HPDE6-E6E7 (cell line): Measurements from ENCODE around the gene SERF2.
A peak's percentile ranks its signal among the peaks of the same experiment; 100 is the strongest.
"Not testable (repeated sequence)": the region's sequence is repeated elsewhere in the genome, so short reads cannot be mapped to it uniquely, and the experiment has no call there.

Experiments
- DNase-seq: peaks from one replicate; pipeline ENCODE4 v3.0.0; 2011; ENCODE audit warnings: missing footprints; ENCODE audit errors: extremely low spot score

The SERF2 gene

DNA sequence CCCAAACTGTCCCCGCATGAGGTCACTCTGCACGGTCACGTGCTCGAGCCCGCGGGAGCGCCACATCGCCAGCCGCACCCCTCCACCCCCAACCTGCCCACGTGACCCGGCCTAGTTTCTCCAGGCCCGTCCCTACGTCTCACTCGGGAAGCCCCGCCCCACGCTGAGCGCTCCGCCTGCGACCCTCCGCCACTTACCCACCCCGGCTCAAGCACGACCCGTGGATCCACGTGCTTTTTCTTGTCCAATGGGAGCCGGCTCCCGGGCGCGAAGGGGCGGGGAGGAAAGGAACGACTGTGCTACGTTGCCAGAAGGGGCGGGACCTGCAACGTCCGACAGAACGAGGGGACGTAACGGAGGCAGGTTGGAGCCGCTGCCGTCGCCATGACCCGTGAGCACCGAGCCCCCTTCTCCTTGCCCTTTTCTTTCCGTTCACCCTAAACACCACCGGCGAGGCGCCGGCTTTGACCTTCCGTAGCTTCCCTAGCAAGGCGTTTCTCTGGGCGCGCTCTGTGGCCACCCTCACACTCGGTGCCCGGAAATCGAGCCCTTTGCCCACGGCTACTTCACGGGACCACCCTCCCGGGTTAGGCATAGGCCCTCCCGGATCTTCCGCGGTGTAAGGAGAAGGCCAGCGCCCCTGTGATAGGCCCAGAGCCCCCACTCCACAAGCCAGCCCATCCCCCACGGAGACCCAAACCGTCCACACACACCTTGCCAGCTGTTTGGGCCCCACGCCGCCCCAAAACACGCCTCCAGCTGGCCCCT, at the start of gene SERF2:
TSS of gene SERF2 (plus strand) at position 328 of the 768 bp plus-strand sequence. CDS start at position 385, 57 bp downstream.
- peak; percentile 99 for DNase-seq

DNA sequence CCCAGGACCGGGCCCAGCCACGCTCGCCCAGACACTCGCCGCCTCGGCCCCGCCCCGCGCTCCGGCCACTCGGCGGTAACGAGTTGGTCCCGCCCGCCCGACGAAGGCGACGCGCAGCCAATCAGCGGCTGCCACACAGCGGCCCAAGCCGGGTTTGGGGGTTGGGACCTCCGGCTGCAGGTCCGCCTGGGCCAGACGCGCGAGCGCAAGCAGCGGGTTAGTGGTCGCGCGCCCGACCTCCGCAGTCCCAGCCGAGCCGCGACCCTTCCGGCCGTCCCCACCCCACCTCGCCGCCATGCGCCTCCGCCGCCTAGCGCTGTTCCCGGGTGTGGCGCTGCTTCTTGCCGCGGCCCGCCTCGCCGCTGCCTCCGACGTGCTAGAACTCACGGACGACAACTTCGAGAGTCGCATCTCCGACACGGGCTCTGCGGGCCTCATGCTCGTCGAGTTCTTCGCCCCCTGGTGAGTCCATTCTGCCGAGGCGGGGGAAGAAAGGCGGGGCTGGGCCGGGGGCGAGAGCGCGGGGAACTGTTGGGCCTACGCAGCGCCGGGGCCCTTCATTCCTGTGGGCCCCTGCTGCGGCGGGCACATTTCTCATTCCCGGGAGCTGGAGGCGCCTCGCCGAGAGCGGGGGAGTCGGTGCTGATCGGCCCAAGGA, 45.7 kb upstream of the SERF2 start, which contains the start of gene PDIA3:
TSS of gene PDIA3 (plus strand) at position 194 of the 658 bp plus-strand sequence. CDS start at position 296, 102 bp downstream.
- peak; percentile 86 for DNase-seq

DNA sequence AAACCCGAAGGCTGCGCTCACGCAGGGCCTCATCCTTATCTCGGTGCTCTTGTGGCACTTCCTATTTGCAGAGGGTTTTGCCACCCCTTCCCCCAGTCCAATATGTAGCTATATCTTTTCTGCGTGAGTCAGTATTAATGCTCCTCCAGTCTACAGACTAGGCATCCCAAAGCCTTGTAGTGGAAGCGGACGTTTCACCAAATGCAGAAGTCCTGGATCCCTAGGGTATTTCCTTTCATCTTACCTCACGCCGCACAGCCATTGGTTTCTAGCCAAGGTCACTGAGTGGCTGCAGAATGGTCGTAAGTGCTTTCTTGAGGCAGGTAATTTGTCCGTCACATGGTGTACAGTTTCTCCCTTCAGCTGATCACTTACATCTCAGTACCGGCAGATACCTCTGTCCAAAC, 45.2 kb upstream of the SERF2 start:
- not testable (repeated sequence) for DNase-seq

DNA sequence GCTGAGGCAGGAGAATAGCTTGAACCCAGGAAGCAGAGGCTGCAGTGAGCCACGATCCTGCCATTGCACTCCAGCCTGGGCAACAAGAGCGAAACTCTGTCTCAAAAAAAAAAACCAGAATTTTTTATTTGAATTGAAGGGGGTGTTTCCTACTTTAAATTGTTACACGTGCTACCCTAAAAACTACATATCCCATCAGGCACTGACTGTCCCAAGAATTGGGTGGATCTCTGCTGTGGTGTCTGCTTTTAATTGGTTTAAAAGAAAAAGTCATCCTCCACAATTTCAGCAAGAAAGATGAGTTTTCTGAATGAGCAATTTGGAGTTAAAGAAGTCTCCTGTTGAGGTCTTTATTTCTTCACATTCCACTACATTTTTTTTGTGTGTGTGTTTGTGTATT, 43.7 kb upstream of the SERF2 start:
- no peak for DNase-seq

DNA sequence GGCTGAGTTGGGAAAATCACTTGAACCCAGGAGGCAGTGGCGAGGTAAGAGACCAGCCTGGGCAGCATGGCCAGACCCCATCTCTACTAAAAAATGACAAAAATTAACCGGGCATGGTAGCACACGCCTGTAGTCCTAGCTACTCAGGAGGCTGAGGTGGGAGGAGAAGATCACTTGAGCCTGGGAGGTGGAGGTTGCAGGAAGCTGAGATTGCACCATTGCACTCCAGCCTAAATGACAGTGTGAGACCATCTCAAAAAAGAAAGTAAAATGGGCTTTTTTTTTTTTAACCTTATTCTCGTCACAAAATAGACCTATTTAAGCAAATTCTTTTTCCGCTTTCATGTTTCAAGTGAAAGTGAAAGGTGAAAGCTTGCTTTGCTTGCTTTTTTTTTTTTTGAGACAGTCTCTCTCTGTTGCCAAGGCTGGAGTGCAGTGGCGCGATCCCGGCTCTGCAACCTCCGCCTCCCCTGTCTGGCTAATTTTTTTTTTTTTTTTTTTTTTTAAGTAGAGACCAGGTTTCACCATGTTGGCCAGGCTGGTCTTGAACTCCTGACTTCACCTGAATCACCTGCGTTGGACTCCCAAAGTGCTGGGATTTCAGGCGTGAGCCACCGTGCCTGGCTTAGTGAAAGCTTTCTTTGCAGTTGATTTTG, 42.3 kb upstream of the SERF2 start:
- DNase-seq = no peak

DNA sequence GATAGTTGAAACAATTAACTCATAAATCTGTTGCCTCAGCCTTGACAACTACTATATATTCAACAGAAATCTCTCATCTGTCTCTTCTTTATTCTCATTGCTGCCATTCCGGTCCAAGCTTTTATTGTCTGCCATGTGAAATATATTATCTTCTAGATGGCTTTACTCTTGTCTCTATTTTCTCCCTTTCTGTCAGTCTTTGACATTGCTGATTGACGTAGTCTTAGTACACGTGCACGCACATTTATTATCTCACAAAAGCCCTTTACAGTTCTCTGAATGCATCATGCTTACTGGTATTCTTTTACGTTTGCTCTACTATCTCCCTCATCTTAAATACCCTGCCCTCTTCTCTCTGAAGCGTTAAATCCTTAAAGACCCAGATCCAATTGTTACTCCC, 40.2 kb upstream of the SERF2 start:
- no peak for DNase-seq

DNA sequence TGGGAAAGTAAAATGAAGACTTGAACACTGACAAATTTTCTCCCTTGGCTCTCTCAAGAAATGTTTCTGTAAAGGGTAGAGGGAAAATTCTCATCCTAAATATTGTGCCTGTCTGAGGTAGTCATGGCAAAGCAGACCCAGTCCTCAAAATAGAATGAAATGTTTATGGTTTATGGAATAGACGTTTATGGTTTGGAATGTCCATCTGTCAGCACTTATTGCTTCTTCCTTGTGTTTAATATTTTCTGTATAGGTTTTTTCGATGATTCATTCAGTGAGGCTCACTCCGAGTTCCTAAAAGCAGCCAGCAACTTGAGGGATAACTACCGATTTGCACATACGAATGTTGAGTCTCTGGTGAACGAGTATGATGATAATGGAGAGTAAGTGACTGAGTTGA, 29.3 kb upstream of the SERF2 start:
- DNase-seq = no peak

DNA sequence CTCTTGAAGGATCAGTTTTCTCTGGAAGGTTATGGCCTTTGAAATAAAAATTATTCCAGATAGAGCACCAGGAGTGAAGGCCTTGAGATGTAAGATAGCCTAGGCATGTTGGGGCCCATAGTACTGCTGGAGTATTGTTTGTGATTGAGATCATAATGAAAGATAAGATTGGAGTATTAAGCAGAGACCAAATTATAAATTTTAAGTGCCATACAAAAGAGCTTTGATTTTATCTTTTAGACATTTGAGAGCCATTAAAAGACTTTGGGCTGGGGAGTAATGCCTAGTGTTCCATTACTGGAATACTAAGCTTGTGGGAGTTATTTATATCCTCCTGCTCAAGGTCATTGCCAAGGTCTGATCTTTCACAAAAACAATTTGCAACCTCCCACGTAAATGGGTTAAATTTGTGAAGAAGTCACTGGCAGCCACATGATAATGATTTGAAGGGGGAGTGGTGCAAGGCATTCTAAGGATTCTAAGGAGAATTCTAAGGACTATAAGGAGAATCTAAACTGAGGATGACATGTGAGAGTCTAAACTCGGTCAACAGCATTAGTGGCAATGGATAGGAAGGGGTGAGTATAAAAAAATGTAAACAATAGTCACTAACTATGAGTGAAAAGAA, 28.2 kb upstream of the SERF2 start:
- DNase-seq = no peak

DNA sequence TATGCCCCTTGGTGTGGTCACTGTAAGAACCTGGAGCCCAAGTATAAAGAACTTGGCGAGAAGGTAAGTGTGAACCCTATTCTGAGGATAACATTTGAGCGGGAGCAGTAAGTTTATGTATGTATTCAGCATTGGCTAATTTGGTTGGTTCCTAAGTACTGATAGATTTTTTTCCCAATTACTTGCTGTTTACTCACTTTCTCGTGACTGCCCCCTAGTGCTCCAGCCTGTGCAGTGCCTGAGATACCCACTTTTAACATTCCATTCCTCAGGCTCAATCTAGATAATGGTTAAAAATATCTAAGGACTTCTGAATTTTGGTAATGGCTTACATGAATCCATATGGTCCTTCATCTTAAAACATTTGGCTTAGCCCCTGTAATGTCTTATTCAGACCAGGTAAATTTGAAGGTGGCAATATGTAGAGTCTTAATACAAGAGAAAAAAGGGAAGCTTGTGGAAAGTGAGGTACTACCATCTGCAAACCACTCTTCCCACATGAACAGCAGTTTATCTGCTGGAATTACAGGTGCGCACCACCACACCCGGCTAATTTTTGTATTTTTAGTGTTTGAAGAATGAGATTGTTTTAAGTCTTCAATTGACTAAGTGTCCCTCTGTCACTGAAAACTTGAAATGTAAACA, 22.4 kb upstream of the SERF2 start:
- no peak for DNase-seq

DNA sequence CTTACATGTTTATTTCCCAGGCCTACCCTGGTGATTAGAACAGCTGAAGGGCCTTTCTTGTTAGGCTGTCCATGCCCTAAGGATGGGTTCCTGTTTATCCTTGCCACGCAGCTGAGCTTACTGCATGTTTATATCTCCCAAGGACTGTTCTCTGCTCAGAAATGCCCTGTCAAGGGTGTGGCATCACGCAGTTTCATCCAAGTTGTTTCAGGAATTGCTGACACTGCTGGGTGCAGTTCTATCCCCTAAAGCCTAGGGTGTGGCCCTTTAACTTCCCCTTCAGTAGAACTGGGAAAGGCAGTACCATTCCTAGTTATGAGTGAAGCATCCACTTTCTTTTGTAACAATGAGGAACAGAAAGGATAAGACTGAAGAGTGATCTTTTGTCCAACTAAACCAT, 20.3 kb upstream of the SERF2 start:
- no peak for DNase-seq

DNA sequence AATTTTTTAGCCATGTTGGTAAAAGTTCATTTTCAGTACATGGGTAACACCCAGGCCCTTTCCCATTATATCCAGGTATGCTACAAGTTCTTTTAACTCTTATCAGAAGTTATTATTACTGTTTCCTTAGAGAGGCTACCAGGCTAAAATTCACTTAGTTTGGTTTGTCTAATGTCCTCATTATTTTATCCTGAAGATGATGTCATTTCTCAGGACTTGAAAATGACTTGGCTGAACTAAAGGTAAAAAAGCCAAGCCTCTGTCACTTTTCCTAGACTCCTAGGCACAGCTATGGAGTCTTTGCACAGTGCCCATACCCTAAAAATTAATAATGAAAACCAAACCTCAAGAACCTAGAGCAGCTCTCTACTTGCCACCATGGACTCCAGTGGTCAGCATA, 19.5 kb upstream of the SERF2 start:
- no peak for DNase-seq

DNA sequence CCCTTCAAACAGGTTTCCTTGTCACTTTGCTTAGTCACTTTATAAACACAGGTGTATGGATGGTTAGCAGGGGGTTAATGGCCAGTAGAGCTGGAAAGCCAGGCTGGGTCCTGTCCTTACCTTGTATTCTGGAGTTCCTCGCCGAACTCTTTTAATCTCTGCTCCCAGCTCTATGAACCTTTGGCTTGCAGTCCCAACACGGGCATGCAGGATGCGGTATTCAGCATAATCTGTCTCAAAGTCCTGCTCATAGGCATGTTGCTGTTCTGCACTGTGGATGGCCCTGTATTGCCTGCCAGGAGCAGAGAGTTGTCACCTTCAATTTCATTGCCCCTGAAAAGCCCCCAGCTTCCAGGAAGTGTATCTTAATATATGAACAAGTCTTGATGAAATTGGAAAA, 18.1 kb upstream of the SERF2 start:
- DNase-seq = no peak

DNA sequence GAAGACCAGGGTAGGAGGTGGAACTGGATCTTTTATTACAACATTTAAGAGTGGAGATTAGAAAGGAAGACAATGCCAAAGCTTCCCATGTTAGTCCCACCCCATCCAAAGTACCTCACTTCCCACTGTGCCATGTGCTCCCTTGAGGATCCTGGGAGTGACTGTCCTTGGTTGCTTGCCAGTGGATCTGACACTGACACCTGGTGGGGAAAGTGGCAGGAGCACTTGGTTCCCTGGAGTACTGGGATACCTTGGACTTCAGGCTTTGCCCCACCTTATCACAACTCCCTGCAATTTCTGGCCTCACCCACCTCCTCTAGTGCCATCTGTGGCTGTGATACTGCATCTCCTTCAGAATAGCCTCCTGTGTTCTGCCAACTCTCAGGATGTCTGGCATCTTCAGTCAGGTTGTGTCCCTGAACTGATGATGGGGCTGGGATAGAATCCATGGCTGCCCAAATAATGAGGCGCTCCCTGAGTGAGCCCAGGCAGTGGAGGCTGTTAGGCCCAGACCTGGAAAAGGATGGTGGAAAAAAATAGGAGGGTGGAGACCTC, 16.6 kb upstream of the SERF2 start:
- peak; percentile 78 for DNase-seq

DNA sequence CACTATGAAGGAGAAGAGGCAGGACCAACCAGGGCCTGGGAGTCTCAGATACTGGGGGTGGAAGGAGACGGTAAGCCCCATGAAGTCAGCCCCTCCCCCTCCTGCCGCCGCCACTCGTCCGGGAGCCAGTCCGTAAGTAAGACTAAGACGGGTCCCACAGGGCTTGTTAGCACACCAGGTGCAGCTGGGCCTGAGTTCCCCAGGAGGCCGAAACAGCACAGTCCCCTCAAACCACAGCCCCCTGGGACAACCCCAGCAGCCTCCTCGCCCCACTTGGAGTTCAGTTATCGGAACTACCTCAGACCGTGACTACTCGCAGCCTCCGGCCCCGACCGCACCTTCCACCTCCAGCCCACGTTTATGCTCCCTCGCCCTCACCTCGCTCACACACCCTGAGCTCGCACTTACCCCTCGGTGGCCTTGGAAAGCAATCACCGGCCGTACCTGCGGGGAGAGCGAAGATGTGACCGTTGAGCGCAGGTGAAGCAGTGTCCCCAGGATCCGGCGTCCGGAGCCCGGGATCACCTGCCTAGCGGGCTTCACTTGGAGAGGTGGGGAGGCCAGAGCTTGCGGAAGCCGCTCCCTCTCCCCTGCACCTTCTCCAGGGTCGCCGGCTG, 15.9 kb upstream of the SERF2 start:
- DNase-seq = no peak

DNA sequence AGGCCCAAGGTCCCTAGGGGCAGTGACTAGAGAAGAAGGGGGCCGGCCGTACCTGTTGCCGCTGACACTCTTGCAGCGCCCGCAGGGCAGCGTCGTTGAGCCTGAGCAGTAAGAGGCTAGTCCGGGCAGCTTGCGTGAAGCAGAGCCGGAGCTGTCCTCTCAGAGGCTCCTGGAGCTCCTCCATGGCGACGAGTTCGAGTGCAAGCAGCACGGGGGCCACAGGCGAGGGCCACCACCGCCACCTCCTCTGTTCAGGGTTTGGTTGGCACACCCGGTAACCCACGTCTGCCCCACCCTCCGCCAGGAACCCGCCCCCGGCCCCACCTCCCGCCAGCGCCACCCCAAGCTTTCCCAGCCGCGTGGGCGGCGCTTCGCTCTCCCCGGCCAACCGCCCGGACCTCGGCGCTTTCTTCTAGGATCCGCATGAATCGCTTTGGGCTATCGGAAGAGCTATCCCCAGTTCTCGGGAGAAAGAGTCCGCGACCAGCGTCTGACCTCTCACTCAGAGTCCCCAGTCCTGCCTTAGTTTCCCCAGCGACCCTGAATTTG, 15.3 kb upstream of the SERF2 start, which contains the start of gene ELL3:
TSS of gene ELL3 (minus strand) at position 249 of the 549 bp plus-strand sequence. CDS start at position 184, 65 bp downstream.
- peak; percentile 74 for DNase-seq

DNA sequence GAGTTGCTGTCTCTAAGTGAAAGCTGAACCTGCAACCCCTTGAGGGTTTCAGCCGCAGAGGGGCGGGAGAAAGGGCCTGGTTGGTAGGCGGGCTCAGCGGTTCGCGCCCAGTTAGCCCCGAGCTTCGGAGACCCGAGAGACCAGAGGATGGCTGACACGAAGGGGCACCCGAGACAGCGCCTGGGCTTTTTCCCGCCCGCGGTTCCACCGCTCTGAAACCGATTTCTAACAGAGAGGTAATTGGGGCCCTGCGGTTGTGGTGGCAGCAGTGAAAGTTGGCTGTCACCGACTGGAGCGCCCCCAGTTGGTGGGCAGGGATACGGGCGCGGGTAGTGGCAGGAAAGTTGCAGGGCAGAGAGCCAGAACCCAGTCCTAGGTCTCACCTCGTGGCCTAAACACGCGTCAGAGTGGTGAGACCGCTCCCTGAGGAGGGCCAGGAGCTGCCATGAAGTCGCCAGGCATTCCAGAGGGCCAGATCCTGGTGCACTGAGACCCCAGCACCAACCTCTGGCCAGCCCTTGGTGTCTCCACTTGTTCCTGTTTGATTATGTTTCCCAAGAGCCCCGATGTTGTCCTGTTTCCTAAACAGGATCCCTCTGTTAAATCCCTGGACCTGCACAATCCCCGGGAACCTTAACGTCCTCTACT, 14.7 kb upstream of the SERF2 start:
- peak; percentile 71 for DNase-seq

DNA sequence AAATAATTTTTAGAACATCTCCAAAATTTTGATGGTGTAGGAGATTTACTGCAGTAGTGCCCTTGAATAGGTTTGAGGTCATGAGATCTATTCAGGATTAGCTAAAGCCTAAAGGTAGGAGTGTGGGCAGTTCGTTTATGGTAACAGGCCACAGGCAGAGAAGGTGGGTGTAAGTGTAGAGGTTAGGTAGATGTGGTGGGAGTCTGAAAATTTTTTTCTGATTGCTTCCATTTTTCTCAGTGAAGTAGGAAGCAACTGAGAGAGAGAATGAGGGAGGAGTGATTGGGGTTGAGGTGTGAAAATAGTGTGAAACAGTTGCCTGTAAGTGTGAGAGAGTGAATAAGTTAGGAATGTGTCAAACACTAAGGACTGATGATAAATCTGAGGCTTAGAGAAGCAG, 13.1 kb upstream of the SERF2 start:
- no peak for DNase-seq

DNA sequence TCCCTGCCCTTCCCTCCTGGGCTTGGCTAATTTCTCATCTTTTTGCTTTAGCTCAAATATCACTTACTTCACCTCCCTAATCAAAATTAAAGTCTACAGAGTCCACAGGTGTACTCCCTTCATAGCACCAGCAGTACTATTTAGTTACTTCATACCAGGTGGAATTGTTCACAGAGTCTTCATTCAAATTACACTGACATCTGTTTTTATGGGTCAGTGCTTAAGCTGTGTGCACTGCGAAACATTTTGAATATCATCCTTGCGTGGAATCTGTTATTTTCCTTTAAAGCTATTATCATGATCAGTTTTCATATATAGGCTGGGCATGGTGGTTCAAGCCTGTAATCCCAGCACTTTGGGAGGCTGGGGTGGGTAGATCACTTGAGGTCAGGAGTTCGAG, 2.7 kb upstream of the SERF2 start:
- DNase-seq = no peak

DNA sequence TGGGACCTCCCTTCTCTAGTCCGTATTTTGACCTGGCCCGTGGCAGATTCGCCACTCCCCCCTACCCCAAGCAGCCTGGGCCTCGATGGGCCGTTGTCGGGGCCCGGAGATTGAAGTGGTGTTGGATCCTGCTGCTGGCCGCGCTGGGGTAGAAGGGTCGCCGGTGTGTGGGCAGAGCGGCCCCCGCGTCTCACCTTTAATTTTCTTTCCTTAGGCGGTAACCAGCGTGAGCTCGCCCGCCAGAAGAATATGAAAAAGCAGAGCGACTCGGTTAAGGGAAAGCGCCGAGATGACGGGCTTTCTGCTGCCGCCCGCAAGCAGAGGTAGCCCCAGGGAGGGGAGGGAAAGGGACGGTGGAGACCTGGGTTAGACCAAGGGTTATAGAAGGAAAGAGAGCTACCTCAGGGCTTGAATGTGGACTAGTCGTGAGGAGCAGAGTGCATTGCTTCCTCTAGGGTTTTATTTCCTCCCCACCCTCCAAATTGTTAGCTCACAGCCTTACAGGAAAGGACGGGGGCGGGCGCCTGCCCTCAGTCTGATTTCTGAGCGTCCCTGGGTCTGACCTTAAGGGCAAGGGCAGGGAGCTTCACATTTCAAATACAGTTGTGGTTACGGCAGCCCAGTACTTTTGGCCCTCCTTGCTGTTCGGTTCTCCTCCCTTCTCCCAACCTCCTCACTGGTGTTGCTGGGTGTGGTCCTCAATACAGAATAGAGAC, 799 bp downstream of the SERF2 start:
- no peak for DNase-seq
